A549 (cell line): ENCODE data around the gene DYNC1I1. TPM values are rescaled to one million over a fixed set of nuclear protein-coding genes. Genes with fewer than 3 reads are reported as not detected.

Experiments used
- ATAC-seq, 2 experiments: fragments of 200-7000 bp in 1 of 2; fragments of >200 bp in 1 of 2; cut with Nextera tagmentation in 1 of 2; cut with Tn5 transposase in 1 of 2; 3 replicates each; pipeline versions ENCODE4 v1.8.0 to v1.9.1; 2018 to 2020; ENCODE audit warnings: mild to moderate bottlenecking in 1 of 2, moderate library complexity in 1 of 2
- CTCF ChIA-PET: fragments of 300-600 bp; sonication (Branson Sonifier 250); formaldehyde crosslinking; extraction: SDS; loops from one replicate; lab custom pipeline; 2021; ENCODE audit warnings: antibody characterized with exemption, inconsistent platforms; lab: Yijun Ruan, JAX
- POLR2A ChIA-PET: fragments of 350-600 bp; formaldehyde crosslinking; extraction: SDS; loops from one replicate; lab custom pipeline; 2021; ENCODE audit warnings: antibody characterized with exemption, inconsistent platforms; lab: Yijun Ruan, JAX
- DNase-seq, 2 experiments: peaks; one replicate each; pipeline versions ENCODE4 v3.0.0 to v3.0.0-alpha.2; 2011 to 2016; ENCODE audit warnings: low read depth in 1 of 2, low spot score in 1 of 2
- FAIRE-seq: peaks from 2 replicates; lab custom pipeline; 2011; peaks lifted over from hg19 to GRCh38; lab: Jason Lieb, UNC
- H3K27ac ChIP-seq, 2 experiments: fragments of >200 bp; sonication (Bioruptor Twin); formaldehyde crosslinking; 3 replicates each; pipeline ENCODE4 v1.5.1; 2016 to 2017
- H3K4me1 ChIP-seq: fragments of >200 bp; sonication (Bioruptor Twin); formaldehyde crosslinking; 3 replicates; pipeline ENCODE4 v1.6.1; 2016
- H3K4me2 ChIP-seq: fragments of >200 bp; sonication (Bioruptor Twin); formaldehyde crosslinking; 3 replicates; pipeline ENCODE4 v1.6.1; 2016
- H3K4me3 ChIP-seq: fragments of >200 bp; sonication (Bioruptor Twin); formaldehyde crosslinking; 3 replicates; pipeline ENCODE4 v1.5.1; 2016
- H3K9me3 ChIP-seq: fragments of >200 bp; sonication (Bioruptor Twin); formaldehyde crosslinking; 3 replicates; pipeline ENCODE4 v1.6.1; 2016
- BHLHE40 ChIP-seq: IDR thresholded peaks from 2 replicates; pipeline ENCODE4 v1.6.1; 2012; ENCODE audit warnings: low read depth, low read length, inconsistent platforms
- CBX2 ChIP-seq: fragments of 200-600 bp; sonication (generic); IDR thresholded peaks from 2 replicates; pipeline ENCODE4 v1.6.1; 2016; ENCODE audit warnings: low read depth, mild to moderate bottlenecking, borderline replicate concordance
- CHD4 ChIP-seq: fragments of 200-600 bp; sonication (generic); IDR thresholded peaks from 2 replicates; pipeline ENCODE4 v1.6.1; 2016; ENCODE audit warnings: antibody characterized with exemption, mild to moderate bottlenecking, borderline replicate concordance
- EP300 ChIP-seq, 2 experiments: fragments of >200 bp; sonication (Bioruptor Twin); formaldehyde crosslinking; IDR thresholded peaks; 2 replicates in 1 of 2; 3 replicates in 1 of 2; pipeline ENCODE4 v1.6.1; 2016 to 2017
- JUN ChIP-seq, 2 experiments: fragments of >200 bp; sonication (Bioruptor Twin); formaldehyde crosslinking; IDR thresholded peaks; 2 replicates in 1 of 2; 3 replicates in 1 of 2; pipeline ENCODE4 v1.6.1; 2016 to 2017
- KDM5A ChIP-seq: fragments of 200-600 bp; sonication (generic); IDR thresholded peaks from 2 replicates; pipeline ENCODE4 v1.6.1; 2016; ENCODE audit warnings: antibody characterized with exemption, mild to moderate bottlenecking
- NFE2L2 ChIP-seq: fragments of 150-350 bp; conservative IDR thresholded peaks from 2 replicates; pipeline ENCODE4 v1.6.1; 2014; ENCODE audit warnings: low read length
- NR3C1 ChIP-seq: fragments of >200 bp; sonication (Bioruptor Twin); formaldehyde crosslinking; IDR thresholded peaks from 3 replicates; pipeline ENCODE4 v1.6.1; 2017
- PHF8 ChIP-seq: fragments of 200-600 bp; sonication (generic); IDR thresholded peaks from 2 replicates; pipeline ENCODE4 v1.6.1; 2016; ENCODE audit warnings: low read depth, mild to moderate bottlenecking, antibody characterized with exemption, moderate library complexity, borderline replicate concordance
- RCOR1 ChIP-seq: fragments of 150-350 bp; IDR thresholded peaks from 2 replicates; pipeline ENCODE4 v1.6.1; 2014; ENCODE audit warnings: antibody characterized with exemption, low read length, low read depth
- RNF2 ChIP-seq: fragments of 200-600 bp; sonication (generic); IDR thresholded peaks from 2 replicates; pipeline ENCODE4 v1.6.1; 2016; ENCODE audit warnings: low read depth, mild to moderate bottlenecking, antibody characterized with exemption, moderate library complexity, borderline replicate concordance
- SREBF2 ChIP-seq: fragments of 450-650 bp; IDR thresholded peaks from 2 replicates; pipeline ENCODE4 v1.6.1; 2014; ENCODE audit warnings: mild to moderate bottlenecking, moderate library complexity
- TP53 ChIP-seq: fragments of 250-450 bp; sonication (Bioruptor Pico); IDR thresholded peaks from 2 replicates; pipeline ENCODE4 v1.5.0; 2021; ENCODE audit warnings: mild to moderate bottlenecking, moderate library complexity
- ZC3H11A ChIP-seq: fragments of 450-650 bp; IDR thresholded peaks from 2 replicates; pipeline ENCODE4 v1.6.1; 2014; ENCODE audit warnings: antibody characterized with exemption, mild to moderate bottlenecking
- ZNF302 ChIP-seq: fragments of 250-450 bp; sonication (Bioruptor Pico); IDR thresholded peaks from 2 replicates; pipeline ENCODE4 v1.9.0; 2021; ENCODE audit warnings: inconsistent platforms, mild to moderate bottlenecking, moderate library complexity
- WGBS: methylation state at CpG from one replicate; pipeline ENCODE4 v1.1.6; 2017; ENCODE audit errors: missing lambda C conversion rate; 5-methylcytosine and 5-hydroxymethylcytosine counted together
- polyA plus RNA-seq, 4 experiments: library from polyadenylated mRNA; depleted of rRNA in 3 of 4; stranded (reverse); fragments of >200 nt; fragmentation: RNase III in 1 of 4; extraction: RNeasy Plus Mini Kit Qiagen cat#74134 plus additional on column Dnase treatment in 1 of 4; gene quantifications; 2 replicates in 3 of 4; 3 replicates in 1 of 4; pipeline ENCODE4 v1.2.3, GENCODE V29; 2011 to 2017
- TF ChIP-seq, protein P1 (sequence below): fragments of >200 bp; sonication (Bioruptor Twin); formaldehyde crosslinking; IDR thresholded peaks from 2 replicates; pipeline ENCODE4 v1.6.1; 2016
- TF ChIP-seq, protein P2 (sequence below): fragments of 250-450 bp; sonication (Bioruptor Pico); IDR thresholded peaks from 2 replicates; pipeline ENCODE4 v1.5.0; 2020; ENCODE audit warnings: low read depth, mild to moderate bottlenecking, moderate library complexity
- TF ChIP-seq, protein P3 (sequence below): fragments of 200-600 bp; sonication (generic); IDR thresholded peaks from 2 replicates; pipeline ENCODE4 v1.6.1; 2016; ENCODE audit warnings: antibody characterized with exemption, mild to moderate bottlenecking, moderate library complexity
- TF ChIP-seq, protein P4 (sequence below): fragments of >200 bp; sonication (Bioruptor Twin); formaldehyde crosslinking; IDR thresholded peaks from 3 replicates; pipeline ENCODE4 v1.5.1; 2016

Gene DYNC1I1
- polyA plus RNA-seq, 2 of the 4 experiments (the other 2 are of a cell fraction): 0.04 TPM; not detected in 1

DNA sequence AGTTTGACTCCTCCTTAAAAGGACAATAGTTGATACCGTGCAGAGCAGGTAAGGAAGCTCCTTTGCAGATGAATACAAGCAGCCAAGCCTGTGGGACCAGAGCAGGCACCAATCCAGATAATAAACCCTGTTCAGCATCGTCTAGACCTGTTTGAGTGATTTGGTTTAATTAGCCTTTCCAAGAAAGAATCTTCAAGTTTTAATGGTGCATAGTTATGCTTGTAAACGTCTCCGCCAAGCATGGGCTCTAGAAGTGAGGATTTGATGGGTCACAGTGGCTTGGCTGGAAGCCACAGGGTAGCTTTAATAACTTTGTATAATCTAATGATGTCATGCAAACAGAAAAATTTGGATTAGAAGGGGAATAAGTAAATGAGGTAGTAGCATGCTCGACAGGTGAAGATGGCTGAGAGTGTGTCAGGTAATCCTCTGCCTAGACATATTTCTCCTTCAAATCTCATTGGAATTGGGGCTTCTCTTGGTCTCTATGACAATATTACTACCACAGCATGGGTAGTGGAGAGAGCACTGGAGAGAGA lies 188.4 kb downstream of the DYNC1I1 start:
- TF ChIP-seq KDM5A: no peak
- no peak for TF ChIP-seq RNF2
- TF ChIP-seq PHF8: no peak
- no peak overlapping the region for H3K4me2 ChIP-seq
- CTCF ChIA-PET: no interaction called here

DNA sequence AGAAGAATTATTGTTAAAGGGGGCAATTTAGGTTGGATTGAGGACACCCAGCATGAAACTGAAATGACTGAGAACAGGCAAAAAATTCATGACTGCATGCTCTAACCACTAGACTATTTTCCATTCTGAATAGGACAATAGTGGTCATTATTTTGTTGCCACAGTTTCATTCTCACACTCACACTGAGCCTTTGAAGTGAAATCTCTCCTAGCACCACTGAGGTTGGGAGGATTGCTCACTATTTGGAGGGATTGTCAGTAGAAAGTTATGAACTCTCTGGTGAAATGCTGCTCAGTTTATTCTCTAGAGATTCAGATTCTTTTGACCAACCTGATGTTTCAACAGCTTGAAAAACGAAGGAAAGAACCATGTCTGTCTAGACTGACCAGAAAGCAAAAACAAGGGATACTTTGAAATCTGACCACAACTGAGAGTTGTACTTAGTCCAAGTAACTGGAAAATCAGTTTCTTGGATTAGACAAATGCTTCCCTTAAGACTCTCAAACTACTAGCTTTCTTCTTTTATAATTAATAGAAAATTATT lies 191.2 kb downstream of the DYNC1I1 start:
- Histone ChIP-seq H3K4me1 (no peaks in the 10 kb centered on the region), H3K9me3 (no peaks in the 10 kb centered on the region), H3K4me3 (no peak overlapping the region), H3K27ac (no peak overlapping the region), H3K4me2 (no peak overlapping the region)
- WGBS: 6% methylated on average over 1 of the region's 1 CpG
- no peak for FAIRE-seq
- no peak for ATAC-seq
- TF ChIP-seq JUN (IDR thresholded peaks at IDR 0.05): no peak
- TF ChIP-seq NFE2L2: no peak
- TF ChIP-seq CBX2: no peak
- no peak for TF ChIP-seq RCOR1
- TF ChIP-seq NR3C1: no peak
- no peak for TF ChIP-seq TP53 (CRISPR knock-in tag)
- TF ChIP-seq, protein P1, sequence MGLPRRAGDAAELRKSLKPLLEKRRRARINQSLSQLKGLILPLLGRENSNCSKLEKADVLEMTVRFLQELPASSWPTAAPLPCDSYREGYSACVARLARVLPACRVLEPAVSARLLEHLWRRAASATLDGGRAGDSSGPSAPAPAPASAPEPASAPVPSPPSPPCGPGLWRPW: no peak
- TF ChIP-seq, protein P2, sequence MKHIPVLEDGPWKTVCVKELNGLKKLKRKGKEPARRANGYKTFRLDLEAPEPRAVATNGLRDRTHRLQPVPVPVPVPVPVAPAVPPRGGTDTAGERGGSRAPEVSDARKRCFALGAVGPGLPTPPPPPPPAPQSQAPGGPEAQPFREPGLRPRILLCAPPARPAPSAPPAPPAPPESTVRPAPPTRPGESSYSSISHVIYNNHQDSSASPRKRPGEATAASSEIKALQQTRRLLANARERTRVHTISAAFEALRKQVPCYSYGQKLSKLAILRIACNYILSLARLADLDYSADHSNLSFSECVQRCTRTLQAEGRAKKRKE: no peak
- TF ChIP-seq, protein P3, sequence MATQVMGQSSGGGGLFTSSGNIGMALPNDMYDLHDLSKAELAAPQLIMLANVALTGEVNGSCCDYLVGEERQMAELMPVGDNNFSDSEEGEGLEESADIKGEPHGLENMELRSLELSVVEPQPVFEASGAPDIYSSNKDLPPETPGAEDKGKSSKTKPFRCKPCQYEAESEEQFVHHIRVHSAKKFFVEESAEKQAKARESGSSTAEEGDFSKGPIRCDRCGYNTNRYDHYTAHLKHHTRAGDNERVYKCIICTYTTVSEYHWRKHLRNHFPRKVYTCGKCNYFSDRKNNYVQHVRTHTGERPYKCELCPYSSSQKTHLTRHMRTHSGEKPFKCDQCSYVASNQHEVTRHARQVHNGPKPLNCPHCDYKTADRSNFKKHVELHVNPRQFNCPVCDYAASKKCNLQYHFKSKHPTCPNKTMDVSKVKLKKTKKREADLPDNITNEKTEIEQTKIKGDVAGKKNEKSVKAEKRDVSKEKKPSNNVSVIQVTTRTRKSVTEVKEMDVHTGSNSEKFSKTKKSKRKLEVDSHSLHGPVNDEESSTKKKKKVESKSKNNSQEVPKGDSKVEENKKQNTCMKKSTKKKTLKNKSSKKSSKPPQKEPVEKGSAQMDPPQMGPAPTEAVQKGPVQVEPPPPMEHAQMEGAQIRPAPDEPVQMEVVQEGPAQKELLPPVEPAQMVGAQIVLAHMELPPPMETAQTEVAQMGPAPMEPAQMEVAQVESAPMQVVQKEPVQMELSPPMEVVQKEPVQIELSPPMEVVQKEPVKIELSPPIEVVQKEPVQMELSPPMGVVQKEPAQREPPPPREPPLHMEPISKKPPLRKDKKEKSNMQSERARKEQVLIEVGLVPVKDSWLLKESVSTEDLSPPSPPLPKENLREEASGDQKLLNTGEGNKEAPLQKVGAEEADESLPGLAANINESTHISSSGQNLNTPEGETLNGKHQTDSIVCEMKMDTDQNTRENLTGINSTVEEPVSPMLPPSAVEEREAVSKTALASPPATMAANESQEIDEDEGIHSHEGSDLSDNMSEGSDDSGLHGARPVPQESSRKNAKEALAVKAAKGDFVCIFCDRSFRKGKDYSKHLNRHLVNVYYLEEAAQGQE: no peak
- no peak for TF ChIP-seq KDM5A
- TF ChIP-seq, protein P4, sequence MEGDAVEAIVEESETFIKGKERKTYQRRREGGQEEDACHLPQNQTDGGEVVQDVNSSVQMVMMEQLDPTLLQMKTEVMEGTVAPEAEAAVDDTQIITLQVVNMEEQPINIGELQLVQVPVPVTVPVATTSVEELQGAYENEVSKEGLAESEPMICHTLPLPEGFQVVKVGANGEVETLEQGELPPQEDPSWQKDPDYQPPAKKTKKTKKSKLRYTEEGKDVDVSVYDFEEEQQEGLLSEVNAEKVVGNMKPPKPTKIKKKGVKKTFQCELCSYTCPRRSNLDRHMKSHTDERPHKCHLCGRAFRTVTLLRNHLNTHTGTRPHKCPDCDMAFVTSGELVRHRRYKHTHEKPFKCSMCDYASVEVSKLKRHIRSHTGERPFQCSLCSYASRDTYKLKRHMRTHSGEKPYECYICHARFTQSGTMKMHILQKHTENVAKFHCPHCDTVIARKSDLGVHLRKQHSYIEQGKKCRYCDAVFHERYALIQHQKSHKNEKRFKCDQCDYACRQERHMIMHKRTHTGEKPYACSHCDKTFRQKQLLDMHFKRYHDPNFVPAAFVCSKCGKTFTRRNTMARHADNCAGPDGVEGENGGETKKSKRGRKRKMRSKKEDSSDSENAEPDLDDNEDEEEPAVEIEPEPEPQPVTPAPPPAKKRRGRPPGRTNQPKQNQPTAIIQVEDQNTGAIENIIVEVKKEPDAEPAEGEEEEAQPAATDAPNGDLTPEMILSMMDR: no peak
- TF ChIP-seq CHD4: no peak
- TF ChIP-seq BHLHE40: no peak
- TF ChIP-seq SREBF2: no peak
- TF ChIP-seq PHF8: no peak
- TF ChIP-seq EP300 (IDR thresholded peaks at IDR 0.05): no peak
- TF ChIP-seq ZNF302 (CRISPR knock-in tag): no peak
- TF ChIP-seq ZC3H11A: no peak
- DNase-seq: no peak
- POLR2A ChIA-PET: no interaction called here
- CTCF ChIA-PET: no interaction called here

More for the DNA sequence above, 188.4 kb downstream of the DYNC1I1 start:
- no peak for ATAC-seq
- Histone ChIP-seq H3K4me3 (no peak overlapping the region), H3K9me3 (no peaks in the 10 kb centered on the region), H3K27ac (no peak overlapping the region), H3K4me1 (no peaks in the 10 kb centered on the region)
- POLR2A ChIA-PET: no interaction called here
- FAIRE-seq: no peak
- no peak for DNase-seq
- WGBS: 9% methylated on average over 5 of the region's 5 CpGs
